Stimulated activated naive CD8-positive, alpha-beta T cell treated with anti-CD3 and anti-CD28 coated beads, Interleukin-15, amount 100 ng/mL, for 72 hours (primary cell): ENCODE results near the gene TAF12.
"Not testable (repeated sequence)": the region's sequence is repeated elsewhere in the genome, so short reads cannot be mapped to it uniquely, and the experiment has no call there.

ENCODE experiments used
- ATAC-seq: fragments of 150-1000 bp; cut with Tn5 transposase; 2 replicates; pipeline ENCODE4 v1.10.0; 2021; ENCODE audit warnings: mild to moderate bottlenecking, moderate library complexity
- DNase-seq, 2 donors: peaks; one replicate each; pipeline ENCODE4 v3.0.0; 2021 to 2022
- H3K27ac Mint-ChIP-seq, 2 donors: one replicate each; pipeline ENCODE4 v1.8.0; 2022; ENCODE audit warnings: mild to moderate bottlenecking in 2 of 2, mixed read lengths in 2 of 2, moderate library complexity in 2 of 2
- H3K27me3 Mint-ChIP-seq: one replicate; pipeline ENCODE4 v1.8.0; 2022; ENCODE audit warnings: mixed read lengths
- H3K4me1 Mint-ChIP-seq: one replicate; pipeline ENCODE4 v1.8.0; 2022; ENCODE audit warnings: mild to moderate bottlenecking, mixed read lengths
- H3K4me3 Mint-ChIP-seq, 2 donors: one replicate each; pipeline ENCODE4 v1.8.0; 2022; ENCODE audit warnings: mild to moderate bottlenecking in 2 of 2, mixed read lengths in 2 of 2, moderate library complexity in 1 of 2
- H3K9me3 Mint-ChIP-seq, 2 donors: one replicate each; pipeline ENCODE4 v1.8.0; 2022; ENCODE audit warnings: mixed read lengths in 2 of 2

TAF12 gene

DNA sequence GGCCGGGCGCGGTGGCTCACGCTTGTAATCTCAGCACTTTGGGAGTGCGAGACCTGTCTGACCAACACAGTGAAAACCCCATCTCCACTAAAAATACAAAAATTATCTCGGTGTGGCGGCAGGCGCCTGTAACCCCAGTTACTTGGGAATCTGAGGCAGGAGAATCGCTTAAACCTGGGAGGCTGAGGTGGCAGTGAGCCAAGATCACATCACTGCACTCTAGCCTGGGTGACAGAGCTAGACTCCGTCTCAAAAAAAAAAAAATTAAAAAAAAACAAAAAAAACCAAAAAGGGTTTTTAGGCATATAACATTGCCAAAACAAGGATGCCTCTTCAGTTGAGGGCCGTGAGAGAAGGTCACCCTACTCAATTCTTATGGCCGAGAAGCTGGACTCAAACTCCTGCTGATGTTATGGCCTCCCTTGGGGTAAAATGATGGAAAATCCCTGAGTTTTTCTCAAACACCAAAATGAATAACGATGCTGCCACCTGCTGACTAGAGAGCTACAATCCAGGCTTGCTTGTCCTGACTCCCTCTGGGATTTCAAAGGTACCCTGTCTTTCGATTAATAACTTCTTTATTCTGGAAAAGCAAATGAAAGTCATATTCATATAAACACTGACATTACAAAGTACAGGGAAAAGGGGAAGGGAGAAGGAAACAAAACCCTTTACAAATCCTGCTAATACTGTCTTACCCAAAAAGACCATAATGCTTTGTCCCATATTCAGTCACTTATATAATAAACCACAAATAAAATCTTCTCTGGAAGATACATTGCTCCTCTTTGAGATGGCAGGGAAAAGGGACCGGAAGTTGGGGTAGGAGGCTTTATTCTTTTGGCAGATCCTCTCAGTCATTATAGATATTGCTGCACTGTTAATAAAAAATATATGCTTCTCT, 40.1 kb downstream of the TAF12 start:
- ATAC-seq: no peak
- peak in 1 of 2 donors; percentile 31 for DNase-seq
- peaks cover 11% of the 10 kb centered on the region for H3K4me1 Mint-ChIP-seq
- H3K27ac Mint-ChIP-seq: peak overlapping the region in 1 of 2 donors; percentile 12
- no peaks in the 10 kb centered on the region for H3K27me3 Mint-ChIP-seq
- H3K9me3 Mint-ChIP-seq: no peaks in the 10 kb centered on the region
- no peak overlapping the region for H3K4me3 Mint-ChIP-seq

DNA sequence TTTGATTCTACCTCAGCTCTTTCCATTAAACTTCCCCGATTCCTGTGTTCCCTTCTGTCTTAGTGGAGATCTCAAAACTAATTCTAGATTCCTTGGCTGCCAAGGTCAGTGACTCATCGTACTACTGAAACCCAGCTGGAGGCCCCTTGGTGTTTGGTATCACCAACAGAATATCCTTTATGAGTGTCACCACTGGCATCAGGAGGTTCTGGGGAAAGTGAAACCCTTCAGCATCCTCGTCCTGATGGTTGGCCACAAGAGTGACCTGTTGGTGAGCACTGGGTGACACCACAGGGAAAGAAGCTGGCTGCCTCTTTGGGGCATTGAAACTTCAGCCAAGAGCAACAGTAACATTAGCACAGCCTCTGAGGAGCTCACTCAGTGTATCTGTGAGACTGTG, 41.2 kb downstream of the TAF12 start:
- DNase-seq: peak in 1 of 2 donors; percentile 54
- ATAC-seq: peak; percentile 95
- Mint-ChIP-seq H3K27me3 (no peaks in the 10 kb centered on the region), H3K27ac (peak overlapping the region in 1 of 2 donors; percentile 16), H3K4me3 (no peak overlapping the region), H3K9me3 (no peaks in the 10 kb centered on the region), H3K4me1 (peaks cover 11% of the 10 kb centered on the region)

DNA sequence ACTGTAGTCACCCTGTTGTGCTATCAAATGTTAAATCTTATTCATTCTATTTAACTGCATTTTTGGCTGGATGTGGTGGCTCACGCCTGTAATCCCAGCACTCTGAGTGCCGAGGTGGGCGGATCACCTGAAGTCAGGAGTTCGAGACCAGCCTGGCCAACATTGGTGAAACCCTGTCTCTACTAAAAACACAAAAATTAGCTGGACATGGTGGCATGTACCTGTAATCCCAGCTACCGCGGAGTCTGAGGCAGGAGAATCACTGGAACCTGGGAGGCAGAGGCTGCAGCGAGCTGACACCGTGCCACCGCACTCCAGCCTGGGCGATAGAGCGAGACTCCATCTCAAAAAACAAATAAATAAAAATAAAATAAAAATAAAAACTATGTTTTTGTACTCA, 46.6 kb downstream of the TAF12 start:
- not testable (repeated sequence) for DNase-seq, H3K9me3 Mint-ChIP-seq, H3K4me3 Mint-ChIP-seq, H3K27ac Mint-ChIP-seq, ATAC-seq
- Mint-ChIP-seq H3K4me1 (peaks cover 13% of the 10 kb centered on the region), H3K27me3 (peaks cover 20% of the 10 kb centered on the region)

DNA sequence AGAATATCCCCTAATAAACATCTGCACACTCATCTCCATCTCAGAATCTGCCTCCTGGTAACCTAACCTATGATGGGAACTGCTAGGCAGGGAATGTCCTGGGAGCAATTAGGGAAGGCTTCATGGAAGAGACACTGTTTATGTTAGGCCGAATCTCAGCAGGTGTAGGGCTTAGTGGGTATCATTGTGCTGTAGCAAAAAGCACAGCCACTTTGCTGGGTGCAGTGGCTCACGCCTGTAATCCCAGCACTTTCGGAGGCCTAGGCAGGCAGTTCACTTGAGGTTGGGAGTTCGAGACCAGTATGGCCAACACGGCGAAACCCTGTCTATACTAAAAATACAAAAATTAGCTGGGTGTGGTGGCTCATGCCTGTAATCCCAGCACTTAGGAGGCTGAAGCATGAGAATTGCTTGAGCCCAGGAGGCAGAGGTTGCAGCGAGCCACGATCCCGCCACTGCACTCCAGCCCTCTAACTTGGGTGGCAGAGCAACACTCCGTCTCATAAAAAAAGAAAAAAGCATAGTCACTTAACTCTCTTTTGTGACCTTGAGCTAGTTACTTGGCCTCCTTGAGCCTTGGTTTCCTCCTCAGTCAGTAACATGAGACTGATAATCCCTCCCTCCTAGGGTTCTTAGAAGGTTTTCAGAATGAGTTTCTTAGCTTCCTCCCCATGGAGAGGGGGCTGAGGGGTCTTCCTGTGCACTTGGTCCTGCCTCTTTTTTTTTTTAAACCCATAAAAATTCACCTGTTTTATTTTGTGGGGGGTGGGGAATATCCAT, 47.3 kb downstream of the TAF12 start:
- Mint-ChIP-seq H3K9me3 (no peaks in the 10 kb centered on the region), H3K27me3 (peaks cover 20% of the 10 kb centered on the region), H3K4me1 (peaks cover 12% of the 10 kb centered on the region), H3K27ac (no peak overlapping the region), H3K4me3 (no peak overlapping the region)
- no peak for DNase-seq
- no peak for ATAC-seq

DNA sequence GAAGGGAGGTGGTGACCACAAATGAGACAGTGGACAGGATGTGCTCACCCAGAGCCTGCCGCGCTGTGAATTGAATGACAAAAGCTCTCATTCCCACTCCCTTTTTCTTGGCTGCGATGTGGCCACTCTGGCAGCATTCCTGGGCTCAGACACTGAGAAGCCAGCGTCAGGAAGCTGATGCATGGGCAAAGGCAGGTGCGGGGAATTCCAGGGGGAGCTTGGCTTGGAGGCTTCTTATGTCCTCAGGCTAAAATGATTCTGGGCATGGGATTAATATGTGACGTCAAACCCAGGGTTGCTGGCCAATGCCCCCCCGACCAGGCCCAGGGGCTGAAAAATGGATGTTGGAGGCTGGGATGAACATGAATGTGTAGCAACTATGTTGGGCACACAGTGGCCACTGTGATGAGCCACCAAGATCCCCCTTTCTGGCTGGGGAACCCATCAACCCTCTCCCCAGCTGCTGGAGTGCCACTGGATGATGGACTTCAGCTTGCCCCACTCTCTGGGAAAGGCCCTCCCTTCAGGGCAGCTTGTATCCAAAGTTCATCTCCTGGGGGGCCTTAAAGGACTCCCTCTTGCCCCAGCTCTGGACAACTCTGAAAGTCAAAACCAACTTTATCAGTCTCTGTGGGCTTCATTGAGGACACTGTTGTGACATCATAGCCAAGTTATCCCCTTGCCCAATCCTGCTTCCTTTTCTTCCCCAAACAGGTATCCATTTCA, 48.0 kb downstream of the TAF12 start:
- not testable (repeated sequence) for H3K9me3 Mint-ChIP-seq, H3K4me3 Mint-ChIP-seq, ATAC-seq, DNase-seq, H3K27ac Mint-ChIP-seq
- H3K4me1 Mint-ChIP-seq: peaks cover 12% of the 10 kb centered on the region
- H3K27me3 Mint-ChIP-seq: peaks cover 20% of the 10 kb centered on the region

DNA sequence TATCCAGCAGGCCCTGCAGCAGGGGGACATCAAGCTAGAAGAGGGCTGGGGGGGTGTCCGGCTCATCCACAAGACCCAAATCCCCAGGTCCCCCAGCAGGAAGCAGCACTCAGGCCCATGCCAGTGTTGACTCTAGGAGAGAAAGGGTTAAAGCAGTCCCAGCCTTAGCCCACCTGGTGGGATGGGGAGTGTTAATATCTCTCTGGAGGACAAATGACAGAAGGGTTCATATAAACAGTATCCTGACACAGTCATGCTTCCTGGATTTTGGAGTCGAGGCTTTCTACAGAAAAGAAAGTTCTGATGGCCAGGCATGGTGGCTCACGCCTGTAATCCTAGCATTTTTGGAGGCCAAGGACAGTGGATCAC, 48.9 kb downstream of the TAF12 start:
- peak overlapping the region in 1 of 2 donors; percentile 27 for H3K27ac Mint-ChIP-seq
- not testable (repeated sequence) for DNase-seq, H3K9me3 Mint-ChIP-seq, ATAC-seq, H3K4me3 Mint-ChIP-seq
- H3K27me3 Mint-ChIP-seq: peaks cover 20% of the 10 kb centered on the region
- peaks cover 12% of the 10 kb centered on the region for H3K4me1 Mint-ChIP-seq

DNA sequence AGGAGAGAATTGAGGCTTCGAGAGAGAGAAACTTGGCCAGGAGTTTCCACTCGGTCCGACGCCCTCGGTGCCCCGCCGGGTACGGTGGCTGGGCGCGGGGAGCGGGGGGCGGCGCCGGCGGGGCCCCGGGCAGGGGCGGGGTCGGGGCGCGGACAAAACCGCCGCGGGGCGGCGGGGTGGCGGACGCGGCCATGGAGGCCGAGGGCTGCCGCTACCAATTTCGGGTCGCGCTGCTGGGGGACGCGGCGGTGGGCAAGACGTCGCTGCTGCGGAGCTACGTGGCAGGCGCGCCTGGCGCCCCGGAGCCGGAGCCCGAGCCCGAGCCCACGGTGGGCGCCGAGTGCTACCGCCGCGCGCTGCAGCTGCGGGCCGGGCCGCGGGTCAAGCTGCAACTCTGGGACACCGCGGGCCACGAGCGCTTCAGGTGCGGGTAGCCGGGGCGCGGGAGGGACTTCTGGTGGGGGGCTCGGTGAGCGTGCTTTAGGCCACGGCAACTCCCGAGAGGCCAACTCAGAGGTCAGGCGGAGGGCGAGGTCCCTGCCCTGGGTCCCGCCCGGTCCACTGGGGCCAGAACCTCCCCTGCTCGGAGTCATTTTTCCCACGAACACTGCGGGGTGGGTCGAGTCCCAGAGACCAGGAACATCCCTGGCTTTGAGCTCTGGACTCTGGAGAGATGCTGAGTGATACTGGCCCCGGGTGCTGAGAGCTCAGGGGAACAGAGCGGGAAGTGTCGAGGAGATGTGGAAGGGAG, 50.4 kb downstream of the TAF12 start:
- peaks cover 12% of the 10 kb centered on the region for H3K4me1 Mint-ChIP-seq
- ATAC-seq (peak; percentile 64), DNase-seq (no peak)
- H3K27me3 Mint-ChIP-seq: peaks cover 20% of the 10 kb centered on the region
- H3K27ac Mint-ChIP-seq: no peak overlapping the region
- H3K9me3 Mint-ChIP-seq: no peaks in the 10 kb centered on the region
- peak overlapping the region; percentile 76 to 83 for H3K4me3 Mint-ChIP-seq

DNA sequence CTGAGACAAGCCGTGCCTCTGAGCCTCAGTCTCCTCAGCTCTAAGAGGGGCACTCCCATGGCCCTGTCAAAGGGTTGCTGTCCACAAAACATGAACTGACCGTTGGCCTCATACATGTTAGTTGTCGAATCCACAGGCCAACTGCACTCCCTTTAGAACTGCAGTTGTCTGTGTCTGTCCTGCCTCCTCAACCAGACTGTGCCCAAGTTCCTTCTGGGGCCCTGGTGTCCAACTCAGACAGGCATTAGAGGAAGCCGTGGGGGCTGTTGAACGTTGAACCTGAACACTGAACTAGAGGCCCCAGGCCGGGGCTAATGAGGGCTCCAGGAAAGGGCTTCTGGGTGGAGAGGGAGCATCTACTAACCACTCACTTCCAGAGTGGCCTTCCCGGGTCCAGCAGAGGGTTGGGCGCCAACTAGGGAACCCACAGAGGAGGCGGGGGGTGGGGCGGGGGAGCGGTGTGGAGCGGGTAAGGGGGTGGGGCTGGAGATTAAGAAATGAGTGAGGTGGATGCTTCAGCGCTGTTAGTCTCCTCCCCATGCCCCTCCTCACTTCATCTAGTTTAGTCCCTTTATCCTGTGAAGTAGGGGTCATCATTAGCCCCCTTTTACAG, 51.1 kb downstream of the TAF12 start, which contains the start of gene RAB42:
Gene RAB42, plus strand, starts transcription at position 558 of the 613 bp plus-strand sequence. CDS start 247 bp downstream, outside the sequence.
- ATAC-seq (peak; percentile 78), DNase-seq (no peak)
- H3K9me3 Mint-ChIP-seq: no peaks in the 10 kb centered on the region
- peaks cover 12% of the 10 kb centered on the region for H3K4me1 Mint-ChIP-seq
- H3K27ac Mint-ChIP-seq: no peak within 1 kb of the TSS
- H3K27me3 Mint-ChIP-seq: peaks cover 20% of the 10 kb centered on the region
- H3K4me3 Mint-ChIP-seq: peak within 1 kb of the TSS; percentile 76 to 83

DNA sequence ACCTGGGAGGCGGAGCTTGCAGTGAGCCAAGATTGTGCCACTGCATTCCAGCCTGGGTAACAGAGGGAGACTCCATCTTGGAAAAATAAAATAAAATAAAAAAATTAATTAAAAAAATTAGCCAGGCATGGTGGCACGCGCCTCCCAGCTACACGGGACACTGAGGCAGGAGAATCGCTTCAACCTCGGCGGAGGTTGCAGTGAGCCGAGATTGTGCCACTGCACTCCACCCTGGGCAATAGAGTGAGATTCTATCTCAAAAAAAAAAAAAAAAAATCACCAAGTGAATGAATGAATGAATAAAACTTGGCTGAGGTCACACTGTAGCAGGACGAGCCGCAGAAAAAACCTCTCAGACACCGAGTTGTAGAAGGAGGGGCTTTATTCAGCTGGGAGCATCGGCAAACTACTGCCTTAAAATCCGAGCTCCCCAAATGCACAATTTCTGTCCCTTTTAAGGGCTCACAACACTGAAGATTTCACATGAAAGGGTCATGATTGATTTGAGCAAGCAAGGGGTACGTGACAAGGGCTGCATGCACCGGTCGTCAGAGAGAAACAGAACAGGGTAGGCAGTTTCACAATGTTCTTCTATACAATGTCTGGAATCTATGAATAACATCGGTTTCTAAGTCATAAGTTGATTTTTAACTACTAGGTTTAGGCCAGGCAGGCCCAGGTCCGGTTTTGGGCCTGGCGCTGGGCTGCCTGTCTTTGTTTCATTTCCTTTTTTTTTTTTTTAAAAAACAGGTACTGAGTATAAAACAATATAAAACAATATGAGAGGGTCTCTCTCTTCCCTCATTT, 56.1 kb downstream of the TAF12 start:
- not testable (repeated sequence) for H3K4me3 Mint-ChIP-seq, DNase-seq, ATAC-seq, H3K27me3 Mint-ChIP-seq, H3K9me3 Mint-ChIP-seq, H3K27ac Mint-ChIP-seq
- H3K4me1 Mint-ChIP-seq: peaks cover 15% of the 10 kb centered on the region

DNA sequence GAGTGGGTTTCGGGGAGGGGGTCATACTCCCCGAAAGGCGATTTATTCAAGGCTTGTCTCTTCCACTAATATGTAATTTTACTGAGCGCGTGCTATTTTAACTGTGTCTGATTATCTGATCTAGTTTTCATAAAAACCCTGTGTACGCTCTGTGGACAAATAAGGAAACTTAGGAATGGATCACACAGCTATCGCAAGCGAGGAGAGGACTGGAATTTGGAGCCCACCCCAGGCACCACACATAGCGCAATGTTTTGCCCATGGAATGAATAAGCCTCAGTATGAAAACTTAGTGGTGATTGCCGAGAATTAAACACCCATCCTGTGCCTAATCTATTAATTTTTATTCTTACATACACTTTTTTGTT, 60.6 kb downstream of the TAF12 start:
- Mint-ChIP-seq H3K4me3 (peak overlapping the region; percentile 86 to 98), H3K4me1 (peaks cover 46% of the 10 kb centered on the region), H3K27ac (peak overlapping the region; percentile 83 to 98), H3K27me3 (no peaks in the 10 kb centered on the region), H3K9me3 (no peaks in the 10 kb centered on the region)
- ATAC-seq (no peak), DNase-seq (no peak)

DNA sequence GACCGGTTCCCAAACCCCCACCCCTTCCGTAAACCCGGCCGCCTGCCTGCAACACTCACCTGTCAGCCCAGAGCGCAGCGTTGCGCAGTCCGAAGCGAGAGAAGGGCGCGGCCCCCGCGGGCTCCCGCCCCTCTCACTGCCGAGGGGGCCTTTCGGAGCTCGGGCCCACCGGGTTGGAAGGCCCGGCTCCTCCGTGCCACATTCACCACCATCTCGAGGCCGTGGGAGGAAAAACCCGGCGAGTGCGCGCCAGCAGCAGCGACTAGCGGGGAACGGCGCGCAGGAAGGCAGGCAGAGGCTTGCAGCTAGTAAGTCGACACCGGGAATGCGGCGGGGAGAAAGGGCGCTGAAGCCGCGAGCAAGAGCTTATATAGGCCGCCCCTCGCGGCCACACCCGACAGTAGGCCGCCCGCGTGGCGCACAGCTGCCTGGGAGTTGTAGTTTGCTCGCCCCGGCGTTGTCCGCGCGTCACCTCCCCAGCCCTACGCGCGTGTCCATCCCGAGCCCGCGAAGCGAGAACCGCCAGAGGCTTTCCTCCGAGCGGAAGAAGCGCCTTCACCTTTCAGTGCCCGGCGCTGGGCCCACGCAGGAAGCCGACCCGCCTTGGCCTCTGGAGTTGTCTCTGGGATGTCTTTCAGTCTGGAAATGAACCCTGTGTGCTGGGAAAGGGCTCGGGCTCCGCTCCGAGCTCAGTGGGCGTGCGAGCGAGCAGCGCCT, 61.2 kb downstream of the TAF12 start:
- Mint-ChIP-seq H3K4me1 (peaks cover 51% of the 10 kb centered on the region), H3K4me3 (peak overlapping the region; percentile 86 to 98), H3K9me3 (no peaks in the 10 kb centered on the region), H3K27me3 (no peaks in the 10 kb centered on the region), H3K27ac (peak overlapping the region; percentile 83 to 98)
- peak; percentile 94 for ATAC-seq
- DNase-seq: peak; percentile 96 to 98

DNA sequence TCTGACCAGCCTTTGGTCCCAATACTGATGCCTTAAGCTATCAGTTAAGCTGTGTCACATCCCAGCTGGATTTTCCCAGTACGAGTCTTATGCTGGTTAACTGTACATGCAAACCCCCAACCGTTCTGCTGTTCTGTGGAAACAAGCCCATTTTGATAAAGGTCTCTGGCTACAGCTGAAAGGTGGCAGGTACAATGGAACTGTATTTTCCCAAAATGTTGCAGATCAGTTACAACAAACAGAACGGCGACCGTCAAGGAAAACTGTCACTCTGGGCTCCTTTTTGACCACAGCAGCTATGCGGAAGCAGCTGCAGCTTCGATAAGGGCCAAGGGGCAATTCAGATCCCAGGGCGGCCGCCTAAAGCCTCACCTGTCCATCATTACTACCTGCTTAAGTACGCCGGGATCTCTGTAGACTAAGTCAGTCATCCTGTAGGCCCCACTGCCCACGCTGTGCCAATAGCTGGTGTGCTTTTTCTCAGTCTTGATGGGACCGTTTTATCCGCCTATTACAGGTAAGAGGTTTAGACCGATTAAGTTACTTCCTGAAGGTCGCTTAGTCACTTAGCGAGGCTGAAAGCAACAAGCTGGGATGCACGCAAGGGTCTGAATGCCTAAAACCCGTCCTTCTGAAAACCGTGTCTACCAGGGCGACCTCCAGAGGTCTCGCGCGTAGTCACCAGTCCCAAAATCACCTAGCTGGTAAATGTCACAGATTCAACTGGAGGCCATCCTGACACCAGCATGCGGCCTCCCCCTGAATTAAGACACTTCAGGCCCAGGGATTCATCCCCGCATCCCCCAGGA, 61.9 kb downstream of the TAF12 start:
- H3K27me3 Mint-ChIP-seq: no peaks in the 10 kb centered on the region
- peak; percentile 73 to 80 for DNase-seq
- peaks cover 51% of the 10 kb centered on the region for H3K4me1 Mint-ChIP-seq
- peak overlapping the region; percentile 86 to 98 for H3K4me3 Mint-ChIP-seq
- H3K9me3 Mint-ChIP-seq: no peaks in the 10 kb centered on the region
- peak; percentile 77 for ATAC-seq
- peak overlapping the region; percentile 83 to 98 for H3K27ac Mint-ChIP-seq

DNA sequence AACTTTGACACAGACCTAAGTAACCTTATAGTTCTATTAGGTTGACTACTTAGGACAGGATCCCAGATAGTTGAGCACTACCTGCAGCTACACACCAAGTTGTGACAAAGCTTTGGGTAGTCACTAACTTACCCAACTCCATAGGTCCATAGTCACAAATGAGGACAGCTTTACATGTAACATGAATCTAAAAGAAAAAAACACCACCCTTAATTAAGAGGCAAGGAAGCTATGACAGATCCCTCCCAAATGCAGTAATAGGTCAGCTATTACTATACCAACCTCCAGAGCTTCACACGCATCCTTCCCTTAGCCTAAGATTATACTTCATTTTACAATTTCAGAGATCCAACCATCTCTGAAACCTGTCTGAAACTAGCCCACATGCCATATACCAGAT, 63.5 kb downstream of the TAF12 start:
- DNase-seq (no peak), ATAC-seq (no peak)
- no peaks in the 10 kb centered on the region for H3K9me3 Mint-ChIP-seq
- peak overlapping the region; percentile 83 to 98 for H3K27ac Mint-ChIP-seq
- peak overlapping the region; percentile 86 to 98 for H3K4me3 Mint-ChIP-seq
- no peaks in the 10 kb centered on the region for H3K27me3 Mint-ChIP-seq
- peaks cover 51% of the 10 kb centered on the region for H3K4me1 Mint-ChIP-seq
